Aorta (tissue), 5 donors: ENCODE measurements around the gene IGFN1. TPM values are rescaled to one million over a fixed set of nuclear protein-coding genes. Genes with fewer than 3 reads are reported as not detected.

Experiments used
- ATAC-seq: fragments of 200-7000 bp; cut with Tn5 transposase; one replicate; pipeline ENCODE4 v1.9.1; 2022; ENCODE audit warnings: moderate library complexity; ENCODE audit not compliant: low FRiP score
- DNase-seq, 2 donors: peaks; one replicate each; pipeline ENCODE4 v3.0.0-alpha.2; 2020
- H3K27ac ChIP-seq, 2 donors: one replicate each; pipeline ENCODE4 v1.5.1; 2013; ENCODE audit warnings: low read length in 2 of 2, mild to moderate bottlenecking in 2 of 2, moderate library complexity in 2 of 2, control low read depth in 1 of 2, inconsistent platforms in 1 of 2, low read depth in 1 of 2
- H3K27me3 ChIP-seq, 2 donors: one replicate each; pipeline ENCODE4 v1.6.1; 2013; ENCODE audit warnings: control low read depth in 1 of 2, low read length in 1 of 2, mild to moderate bottlenecking in 1 of 2, moderate library complexity in 1 of 2; ENCODE audit not compliant: insufficient read depth in 2 of 2, control insufficient read depth in 1 of 2
- H3K36me3 ChIP-seq, 2 donors: one replicate each; pipeline ENCODE4 v1.6.1; 2013; ENCODE audit warnings: control low read depth in 1 of 2, low read length in 1 of 2, mild to moderate bottlenecking in 1 of 2; ENCODE audit not compliant: insufficient read depth in 2 of 2, control insufficient read depth in 1 of 2
- H3K4me1 ChIP-seq, 2 donors: one replicate each; pipeline ENCODE4 v1.6.1; 2013; ENCODE audit warnings: low read length in 2 of 2, control low read depth in 1 of 2, mild to moderate bottlenecking in 1 of 2, moderate library complexity in 1 of 2; ENCODE audit not compliant: insufficient read depth in 2 of 2, control insufficient read depth in 1 of 2
- H3K4me3 ChIP-seq, 2 donors: one replicate each; pipeline ENCODE4 v1.5.1; 2013; ENCODE audit warnings: low read length in 2 of 2, control low read depth in 1 of 2, mild to moderate bottlenecking in 1 of 2
- H3K9me3 ChIP-seq: one replicate; pipeline ENCODE4 v1.6.1; 2013; ENCODE audit warnings: mild to moderate bottlenecking, low read length; ENCODE audit not compliant: control insufficient read depth
- WGBS, 2 donors: extraction: QIAGEN DNeasy Blood & Tissue Kit; methylation state at CpG; one replicate each; pipeline ENCODE4 v1.1.7; 2013; 5-methylcytosine and 5-hydroxymethylcytosine counted together
- intact Hi-C, 2 donors: fragments of 100-400 bp; cut with DNase I; formaldehyde crosslinking; loops; one replicate each; pipeline versions ENCODE4 v1.14.2 to v1.15.0; 2022
- polyA plus RNA-seq, 2 donors: library from polyadenylated mRNA; stranded (reverse); fragments of 200-250 nt; gene quantifications; one replicate each; pipeline ENCODE4 v1.2.3, GENCODE V29; 2013
- total RNA-seq, 2 donors: library from RNA; stranded (reverse); fragmentation: NEBNext Ultra II Directional; extraction: Animal tissue kit (Norgen Biotek cat#: 25700); gene quantifications; one replicate each; pipeline ENCODE4 v1.2.1, GENCODE V29; 2021
- donor health status: healthy with polysubstance abuse.
- donor health status: Bipolar disorder and iron deficiency.
- donor health status: DM: no; HTN: no; CAD: no.
- donor health status: DM: no; HTN: no; CAD: no.
- donor health status: DM: yes; HTN: yes; CAD: no.

The IGFN1 gene
- total and polyA plus RNA-seq, 4 donors = 0.03 to 0.50 (median 0.16) TPM

GRCh38 chr1:201180141-201180540, 10.5 kb upstream of the IGFN1 start:
- Histone ChIP-seq H3K9me3 (peaks cover 2% of the 10 kb centered on the region), H3K27me3 (no peaks in the 10 kb centered on the region), H3K27ac (no peak overlapping the region), H3K4me1 (no peaks in the 10 kb centered on the region), H3K36me3 (no peaks in the 10 kb centered on the region), H3K4me3 (no peak overlapping the region)
- WGBS, 2 donors = 42 to 45% methylated on average over 1 of the region's 1 CpG
- ATAC-seq = no peak
- no peak for DNase-seq
- intact Hi-C loops = no loop called here

- H3K27ac ChIP-seq = no peak overlapping the region
- no peak for DNase-seq
- ATAC-seq = no peak
- H3K27me3 ChIP-seq = no peaks in the 10 kb centered on the region
- peaks cover 2% of the 10 kb centered on the region for H3K9me3 ChIP-seq
- WGBS, 2 donors = 72 to 80% methylated on average over 6 of the region's 6 CpGs
- intact Hi-C loops = no loop called here
- H3K36me3 ChIP-seq = no peaks in the 10 kb centered on the region
- H3K4me3 ChIP-seq = no peak overlapping the region
- H3K4me1 ChIP-seq = no peaks in the 10 kb centered on the region
Measured at GRCh38 chr1:201180901-201181300, 9.7 kb upstream of the IGFN1 start.

- WGBS, 2 donors = 62 to 68% methylated on average over 1 of the region's 1 CpG
Measured at GRCh38 chr1:201181323-201181722, 9.3 kb upstream of the IGFN1 start.

GRCh38 chr1:201181726-201182125, 8.9 kb upstream of the IGFN1 start:
- peaks cover 2% of the 10 kb centered on the region for H3K9me3 ChIP-seq

More at GRCh38 chr1:201181323-201181722, 9.3 kb upstream of the IGFN1 start:
- H3K27me3 ChIP-seq = no peaks in the 10 kb centered on the region
- H3K27ac ChIP-seq = no peak overlapping the region
- H3K4me1 ChIP-seq = no peaks in the 10 kb centered on the region
- no peak overlapping the region for H3K4me3 ChIP-seq
- H3K9me3 ChIP-seq = peaks cover 2% of the 10 kb centered on the region
- DNase-seq (no peak), ATAC-seq (no peak)
- intact Hi-C loops = no loop called here
- no peaks in the 10 kb centered on the region for H3K36me3 ChIP-seq

GRCh38 chr1:201183209-201183608, 7.4 kb upstream of the IGFN1 start:
- intact Hi-C loops = no loop called here
- no peaks in the 10 kb centered on the region for H3K36me3 ChIP-seq
- DNase-seq = no peak
- H3K4me3 ChIP-seq = no peak overlapping the region
- WGBS, 2 donors = 94 to 95% methylated on average over 3 of the region's 3 CpGs
- no peaks in the 10 kb centered on the region for H3K4me1 ChIP-seq
- no peaks in the 10 kb centered on the region for H3K27me3 ChIP-seq
- H3K27ac ChIP-seq = no peak overlapping the region
- peaks cover 2% of the 10 kb centered on the region for H3K9me3 ChIP-seq
- ATAC-seq = no peak

More at GRCh38 chr1:201181726-201182125, 8.9 kb upstream of the IGFN1 start:
- ATAC-seq = no peak
- H3K4me3 ChIP-seq = no peak overlapping the region
- 54 to 66% methylated on average over 2 of the region's 2 CpGs for WGBS, 2 donors
- H3K4me1 ChIP-seq = no peaks in the 10 kb centered on the region
- intact Hi-C loops = no loop called here
- DNase-seq = no peak
- H3K27me3 ChIP-seq = no peaks in the 10 kb centered on the region
- no peak overlapping the region for H3K27ac ChIP-seq
- H3K36me3 ChIP-seq = no peaks in the 10 kb centered on the region

- Histone ChIP-seq H3K9me3 (peaks cover 2% of the 10 kb centered on the region), H3K4me3 (no peak overlapping the region), H3K4me1 (no peaks in the 10 kb centered on the region), H3K27ac (no peak overlapping the region), H3K27me3 (no peaks in the 10 kb centered on the region), H3K36me3 (no peaks in the 10 kb centered on the region)
- intact Hi-C loops = no loop called here
- ATAC-seq (no peak), DNase-seq (no peak)
- WGBS, 2 donors = 89 to 93% methylated on average over 5 of the region's 5 CpGs
Measured at GRCh38 chr1:201183753-201184152, 6.9 kb upstream of the IGFN1 start.

GRCh38 chr1:201184307-201185122, 6.1 kb upstream of the IGFN1 start:
- H3K9me3 ChIP-seq = no peaks in the 10 kb centered on the region
- no peak overlapping the region for H3K27ac ChIP-seq
- ATAC-seq = no peak
- no peaks in the 10 kb centered on the region for H3K27me3 ChIP-seq
- intact Hi-C loops = no loop called here
- no peak overlapping the region for H3K4me3 ChIP-seq
- H3K36me3 ChIP-seq = no peaks in the 10 kb centered on the region
- DNase-seq = peak in 1 of 2 donors; percentile 44
- 67 to 71% methylated on average over 9 of the region's 9 CpGs for WGBS, 2 donors
- no peaks in the 10 kb centered on the region for H3K4me1 ChIP-seq

GRCh38 chr1:201185123-201185453, 5.5 kb upstream of the IGFN1 start:
- Histone ChIP-seq H3K27ac (no peak overlapping the region), H3K27me3 (no peaks in the 10 kb centered on the region), H3K36me3 (no peaks in the 10 kb centered on the region), H3K4me3 (no peak overlapping the region), H3K9me3 (no peaks in the 10 kb centered on the region), H3K4me1 (no peaks in the 10 kb centered on the region)
- intact Hi-C loops = no loop called here
- ATAC-seq (no peak), DNase-seq (peak in 1 of 2 donors; percentile 48)
- WGBS, 2 donors = 52 to 56% methylated on average over 3 of the region's 3 CpGs

- no peak overlapping the region for H3K27ac ChIP-seq
- H3K4me1 ChIP-seq = no peaks in the 10 kb centered on the region
- no peak for DNase-seq
- 91 to 95% methylated on average over 5 of the region's 5 CpGs for WGBS, 2 donors
- ATAC-seq = no peak
- intact Hi-C loops = no loop called here
- no peaks in the 10 kb centered on the region for H3K27me3 ChIP-seq
- H3K9me3 ChIP-seq = no peaks in the 10 kb centered on the region
- H3K4me3 ChIP-seq = no peak overlapping the region
- no peaks in the 10 kb centered on the region for H3K36me3 ChIP-seq
Measured at GRCh38 chr1:201185527-201186128, 5.0 kb upstream of the IGFN1 start.
